ENCODE results near the gene LSM10. TPM values are rescaled to one million over a fixed set of nuclear protein-coding genes. Genes with fewer than 3 reads are reported as not detected.

Gene LSM10
- total and polyA plus RNA-seq, 7 donors: 50.5 to 114 (median 56.6) TPM

DNA sequence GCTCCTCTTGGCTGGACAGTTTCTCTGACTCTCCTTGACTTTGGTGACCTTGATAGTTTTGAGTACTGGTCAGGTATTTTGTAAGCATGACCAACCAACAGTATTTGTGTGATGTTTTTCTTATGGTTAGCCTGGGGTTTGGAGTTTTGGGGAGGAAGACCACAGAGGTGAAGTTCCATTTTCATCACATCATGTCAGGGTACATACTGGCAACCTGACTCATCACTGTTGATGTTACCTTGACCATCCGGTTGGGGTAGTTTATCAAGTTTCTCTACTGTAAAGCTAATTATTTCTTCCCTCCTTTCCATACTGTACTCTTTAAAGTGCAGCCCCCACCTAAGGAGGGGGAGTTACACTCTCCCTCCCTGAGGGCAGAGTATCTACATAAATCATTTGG lies 39.1 kb upstream of the LSM10 start:
- WGBS, 2 donors: 83 to 91% methylated on average over 1 of the region's 1 CpG
- intact Hi-C loops (cut with DNase I): no loop called here
- Histone ChIP-seq H3K27me3 (no peaks in the 10 kb centered on the region), H3K27ac (no peak overlapping the region), H3K36me3 (peaks cover 4 to 43% (median 8%) of the 10 kb centered on the region in 4 donors), H3K4me1 (no peaks in the 10 kb centered on the region), H3K4me3 (no peak overlapping the region), H3K9me3 (no peaks in the 10 kb centered on the region)
- TF ChIP-seq EP300 (IDR thresholded peaks at IDR 0.05) (no peak), POLR2A (IDR thresholded peaks at IDR 0.05) (no peak), POLR2AphosphoS5 (IDR thresholded peaks at IDR 0.05) (no peak)
- TF ChIP-seq, protein P1, sequence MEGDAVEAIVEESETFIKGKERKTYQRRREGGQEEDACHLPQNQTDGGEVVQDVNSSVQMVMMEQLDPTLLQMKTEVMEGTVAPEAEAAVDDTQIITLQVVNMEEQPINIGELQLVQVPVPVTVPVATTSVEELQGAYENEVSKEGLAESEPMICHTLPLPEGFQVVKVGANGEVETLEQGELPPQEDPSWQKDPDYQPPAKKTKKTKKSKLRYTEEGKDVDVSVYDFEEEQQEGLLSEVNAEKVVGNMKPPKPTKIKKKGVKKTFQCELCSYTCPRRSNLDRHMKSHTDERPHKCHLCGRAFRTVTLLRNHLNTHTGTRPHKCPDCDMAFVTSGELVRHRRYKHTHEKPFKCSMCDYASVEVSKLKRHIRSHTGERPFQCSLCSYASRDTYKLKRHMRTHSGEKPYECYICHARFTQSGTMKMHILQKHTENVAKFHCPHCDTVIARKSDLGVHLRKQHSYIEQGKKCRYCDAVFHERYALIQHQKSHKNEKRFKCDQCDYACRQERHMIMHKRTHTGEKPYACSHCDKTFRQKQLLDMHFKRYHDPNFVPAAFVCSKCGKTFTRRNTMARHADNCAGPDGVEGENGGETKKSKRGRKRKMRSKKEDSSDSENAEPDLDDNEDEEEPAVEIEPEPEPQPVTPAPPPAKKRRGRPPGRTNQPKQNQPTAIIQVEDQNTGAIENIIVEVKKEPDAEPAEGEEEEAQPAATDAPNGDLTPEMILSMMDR (IDR thresholded peaks at IDR 0.05): no peak
- DNase-seq: no peak

DNA sequence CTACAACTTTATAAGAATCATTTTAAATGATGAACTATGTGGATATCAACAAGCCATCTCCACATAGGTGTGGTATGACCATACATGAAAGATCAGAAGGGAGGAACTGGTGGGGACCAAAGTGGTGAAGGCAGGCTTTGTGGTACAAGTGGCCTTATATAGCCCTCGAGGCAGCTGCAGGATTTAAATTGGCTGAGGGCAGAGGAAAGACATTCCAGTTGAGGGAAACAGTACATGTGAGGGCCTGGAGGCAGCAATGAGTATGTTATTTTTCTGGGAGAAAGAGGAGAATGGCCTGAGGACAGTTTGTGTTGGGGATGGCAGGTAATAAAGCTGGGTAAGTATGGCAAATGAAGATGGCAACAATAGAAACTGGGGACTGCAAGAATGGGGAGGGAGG lies 35.4 kb upstream of the LSM10 start:
- Histone ChIP-seq H3K36me3 (peaks cover 4 to 51% (median 14%) of the 10 kb centered on the region in 4 donors), H3K4me1 (no peaks in the 10 kb centered on the region), H3K27me3 (no peaks in the 10 kb centered on the region), H3K27ac (no peak overlapping the region), H3K4me3 (no peak overlapping the region), H3K9me3 (no peaks in the 10 kb centered on the region)
- intact Hi-C loops (cut with DNase I): no loop called here
- 46 to 50% methylated on average over 1 of the region's 1 CpG for WGBS, 2 donors
- no peak for DNase-seq
- TF ChIP-seq POLR2A (IDR thresholded peaks at IDR 0.05) (no peak), EP300 (IDR thresholded peaks at IDR 0.05) (no peak), POLR2AphosphoS5 (IDR thresholded peaks at IDR 0.05) (no peak)
- TF ChIP-seq, protein P1 (IDR thresholded peaks at IDR 0.05): no peak

DNA sequence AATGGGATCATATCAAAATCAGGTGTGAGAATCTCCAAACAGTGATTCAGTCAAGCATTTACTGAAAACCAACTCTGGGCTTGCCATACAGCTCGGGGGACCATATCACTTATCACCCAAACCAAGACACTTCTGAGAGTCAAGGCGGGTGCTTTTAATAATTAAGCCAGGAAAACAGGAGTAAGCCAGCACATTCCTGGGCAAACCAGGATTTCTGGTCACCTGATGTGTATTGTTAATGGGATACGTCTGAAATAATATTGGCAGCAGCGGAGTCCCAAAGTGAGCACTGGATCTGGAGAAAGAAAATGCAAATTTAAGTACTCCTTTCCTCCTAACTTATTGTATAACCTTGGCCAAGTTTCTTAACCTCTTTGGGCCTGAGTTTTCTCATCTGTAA lies 34.9 kb upstream of the LSM10 start:
- Histone ChIP-seq H3K4me1 (no peaks in the 10 kb centered on the region), H3K27ac (no peak overlapping the region), H3K36me3 (peaks cover 4 to 46% (median 14%) of the 10 kb centered on the region in 4 donors), H3K27me3 (no peaks in the 10 kb centered on the region), H3K4me3 (no peak overlapping the region), H3K9me3 (no peaks in the 10 kb centered on the region)
- intact Hi-C loops (cut with DNase I): no loop called here
- 56 to 82% methylated on average over 4 of the region's 4 CpGs for WGBS, 2 donors
- no peak for TF ChIP-seq POLR2A (IDR thresholded peaks at IDR 0.05)
- TF ChIP-seq EP300 (IDR thresholded peaks at IDR 0.05): no peak
- TF ChIP-seq, protein P1 (IDR thresholded peaks at IDR 0.05): no peak
- no peak for TF ChIP-seq POLR2AphosphoS5 (IDR thresholded peaks at IDR 0.05)
- no peak for DNase-seq

DNA sequence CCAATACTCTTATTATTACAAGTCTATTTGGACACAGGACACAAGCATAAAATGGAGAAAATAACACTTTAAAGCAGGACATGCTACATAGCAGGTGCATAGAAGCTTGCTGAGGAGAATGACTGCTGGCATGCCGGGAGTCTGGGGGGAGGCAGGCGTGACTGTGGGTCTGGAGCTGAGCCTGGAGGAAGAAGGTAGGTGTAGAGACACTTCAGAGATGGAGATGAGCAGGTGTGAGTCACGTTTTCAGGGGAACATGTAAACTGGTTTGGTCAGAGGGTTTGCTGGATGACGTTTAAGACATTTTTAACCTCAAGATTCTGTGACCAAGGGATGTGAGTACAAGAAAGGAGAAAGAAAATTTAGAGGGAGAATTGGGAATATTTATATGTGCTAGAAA lies 28.1 kb upstream of the LSM10 start:
- 80 to 82% methylated on average over 4 of the region's 4 CpGs for WGBS, 2 donors
- TF ChIP-seq POLR2A (IDR thresholded peaks at IDR 0.05): no peak
- TF ChIP-seq, protein P1 (IDR thresholded peaks at IDR 0.05): no peak
- no peak for TF ChIP-seq EP300 (IDR thresholded peaks at IDR 0.05)
- no peak for TF ChIP-seq POLR2AphosphoS5 (IDR thresholded peaks at IDR 0.05)
- DNase-seq: no peak
- Histone ChIP-seq H3K4me1 (peaks cover 0 to under 1% (median 0%) of the 10 kb centered on the region in 4 donors), H3K27ac (no peak overlapping the region), H3K27me3 (no peaks in the 10 kb centered on the region), H3K4me3 (no peak overlapping the region), H3K36me3 (peaks cover 0 to 55% (median 7%) of the 10 kb centered on the region in 4 donors), H3K9me3 (no peaks in the 10 kb centered on the region)
- intact Hi-C loops (cut with DNase I): no loop called here

DNA sequence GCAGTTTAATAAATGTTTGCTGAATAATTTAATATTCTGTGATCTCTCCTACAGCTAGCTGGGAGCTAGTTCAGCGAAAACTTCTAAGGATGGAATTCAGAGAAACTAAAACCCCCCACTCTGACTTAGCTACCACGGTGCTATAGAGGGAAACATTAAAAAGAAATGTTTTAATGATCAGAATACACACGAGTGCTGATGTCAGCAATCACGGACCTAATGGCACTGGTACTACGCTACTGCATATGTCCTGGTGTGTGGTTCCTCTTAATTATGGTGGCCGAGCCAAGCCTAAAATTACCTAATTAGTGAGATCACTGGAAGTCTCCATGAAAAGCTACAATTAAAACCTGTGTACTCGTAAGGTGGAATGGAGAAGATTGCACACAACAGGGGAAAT lies 23.9 kb upstream of the LSM10 start:
- 84 to 90% methylated on average over 7 of the region's 7 CpGs for WGBS, 2 donors
- DNase-seq: no peak
- H3K9me3 ChIP-seq: no peaks in the 10 kb centered on the region
- TF ChIP-seq POLR2AphosphoS5 (IDR thresholded peaks at IDR 0.05): no peak
- TF ChIP-seq EP300 (IDR thresholded peaks at IDR 0.05): no peak
- no peak for TF ChIP-seq POLR2A (IDR thresholded peaks at IDR 0.05)
- TF ChIP-seq, protein P1 (IDR thresholded peaks at IDR 0.05): no peak
- peaks cover 0 to 7% (median 5%) of the 10 kb centered on the region in 4 donors for H3K4me1 ChIP-seq
- peaks cover 0 to 56% (median 9%) of the 10 kb centered on the region in 4 donors for H3K36me3 ChIP-seq
- H3K4me3 ChIP-seq: no peak overlapping the region
- H3K27ac ChIP-seq: no peak overlapping the region
- intact Hi-C loops (cut with DNase I): loop anchor here (1.0 kb wide), 2 partner anchors 79 to 322 kb away; no protein-coding TSS in a partner anchor
- H3K27me3 ChIP-seq: no peaks in the 10 kb centered on the region

Measured in sigmoid colon (tissue), 7 donors.